ENCODE measurements around the gene RABL2B.
A peak's percentile ranks its signal among the peaks of the same experiment; 100 is the strongest.
"Not testable (repeated sequence)": the region's sequence is repeated elsewhere in the genome, so short reads cannot be mapped to it uniquely, and the experiment has no call there.

RABL2B gene

GRCh38 chr22:50783033-50783879 lies at the start of gene RABL2B:
RABL2B (minus strand) TSS chr22:50783636; CDS start chr22:50782294, 1,342 bp downstream.
- peak; percentile 93 for DNase-seq

- not testable (repeated sequence) for DNase-seq
Observed at GRCh38 chr22:50786936-50787335, 3.5 kb upstream of the RABL2B start.

GRCh38 chr22:50785289-50785688 lies 1.9 kb upstream of the RABL2B start:
- DNase-seq, result not testable (repeated sequence)

GRCh38 chr22:50783880-50784276 lies 442 bp upstream of the RABL2B start:
- DNase-seq, result peak; percentile 31

GRCh38 chr22:50782253-50782652 lies 1.2 kb downstream of the RABL2B start:
- not testable (repeated sequence) for DNase-seq

GRCh38 chr22:50780244-50780643 lies 3.2 kb downstream of the RABL2B start:
- DNase-seq, result peak; percentile 44

GRCh38 chr22:50777631-50778030 lies 5.8 kb downstream of the RABL2B start:
- DNase-seq, result not testable (repeated sequence)

- DNase-seq, result peak; percentile 39
Observed at GRCh38 chr22:50775132-50775531, 8.3 kb downstream of the RABL2B start.

- DNase-seq, result not testable (repeated sequence)
Observed at GRCh38 chr22:50764288-50764687, 19.1 kb downstream of the RABL2B start.

GRCh38 chr22:50761829-50762228 lies 21.6 kb downstream of the RABL2B start:
- not testable (repeated sequence) for DNase-seq

- not testable (repeated sequence) for DNase-seq
Observed at GRCh38 chr22:50759597-50760341, 23.7 kb downstream of the RABL2B start.

GRCh38 chr22:50756949-50757491 lies 26.4 kb downstream of the RABL2B start:
- DNase-seq, result peak; percentile 71

- not testable (repeated sequence) for DNase-seq
Observed at GRCh38 chr22:50756406-50756805, 27.0 kb downstream of the RABL2B start.

- DNase-seq, result not testable (repeated sequence)
Observed at GRCh38 chr22:50755251-50755650, 28.2 kb downstream of the RABL2B start.

- DNase-seq, result not testable (repeated sequence)
Observed at GRCh38 chr22:50749302-50750074, 33.9 kb downstream of the RABL2B start.

- DNase-seq, result not testable (repeated sequence)
Observed at GRCh38 chr22:50748630-50749029, 34.8 kb downstream of the RABL2B start.

GRCh38 chr22:50747521-50747920 lies 35.9 kb downstream of the RABL2B start:
- DNase-seq, result not testable (repeated sequence)

GRCh38 chr22:50744424-50744823 lies 39.0 kb downstream of the RABL2B start:
- not testable (repeated sequence) for DNase-seq

- peak; percentile 8 for DNase-seq
Observed at GRCh38 chr22:50740714-50741113, 42.7 kb downstream of the RABL2B start.

- no peak for DNase-seq
Observed at GRCh38 chr22:50739894-50740293, 43.5 kb downstream of the RABL2B start.

- peak; percentile 12 for DNase-seq
Observed at GRCh38 chr22:50739279-50739691, 44.2 kb downstream of the RABL2B start.

- peak; percentile 6 for DNase-seq
Observed at GRCh38 chr22:50738649-50739227, 44.7 kb downstream of the RABL2B start.
